Measurements from ENCODE around the gene MKX.

MKX gene

GRCh38 chr10:27752673-27753237 lies 7.1 kb upstream of the MKX start:
- Histone ChIP-seq H3K27me3 (ENCODE audit: insufficient read depth, low read length) (peaks cover 48% of the 10 kb centered on the region), H3K9ac (ENCODE audit: low read depth, low read length) (no peak overlapping the region), H3K4me3 (ENCODE audit: low read length) (no peak overlapping the region), H3K27ac (ENCODE audit: low read depth, low read length) (no peak overlapping the region), H3K9me3 (ENCODE audit: insufficient read depth, low read depth, low read length) (no peaks in the 10 kb centered on the region), H3K4me1 (ENCODE audit: insufficient read depth, low read length) (no peaks in the 10 kb centered on the region), H3K36me3 (ENCODE audit: insufficient read depth, low read length) (no peaks in the 10 kb centered on the region)
- 92% methylated on average over 3 of the region's 3 CpGs for WGBS

DNA sequence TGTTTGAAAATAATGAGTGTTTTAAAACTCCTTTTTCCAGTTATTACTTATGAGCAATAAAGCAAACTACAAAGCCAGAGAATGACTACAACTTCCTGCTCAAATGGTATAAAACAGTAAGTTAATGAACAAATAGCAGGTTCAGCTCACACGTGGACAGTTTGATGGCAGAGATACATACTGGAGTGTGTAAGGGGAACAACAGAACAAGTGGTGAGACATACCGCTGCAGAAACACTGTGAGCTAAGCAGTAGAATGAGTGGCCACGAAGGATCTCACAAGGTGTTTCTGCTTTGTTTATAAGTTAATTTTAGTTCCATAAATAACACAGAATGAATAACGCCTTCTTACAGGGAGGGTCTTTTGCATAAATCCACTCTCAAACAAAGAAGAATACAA lies 3.0 kb upstream of the MKX start:
- WGBS: 48% methylated on average over 4 of the region's 4 CpGs

GRCh38 chr10:27747096-27747451 lies 1.5 kb upstream of the MKX start:
- WGBS: 10% methylated on average over 10 of the region's 10 CpGs
- peaks cover 96% of the 10 kb centered on the region for H3K27me3 ChIP-seq (ENCODE audit: insufficient read depth, low read length)

More for the DNA sequence above, 3.0 kb upstream of the MKX start:
- peaks cover 8% of the 10 kb centered on the region for H3K4me1 ChIP-seq (ENCODE audit: insufficient read depth, low read length)
- no peak overlapping the region for H3K27ac ChIP-seq (ENCODE audit: low read depth, low read length)
- no peak overlapping the region for H3K4me3 ChIP-seq (ENCODE audit: low read length)
- H3K9ac ChIP-seq (ENCODE audit: low read depth, low read length): no peak overlapping the region
- H3K36me3 ChIP-seq (ENCODE audit: insufficient read depth, low read length): no peaks in the 10 kb centered on the region
- peaks cover 89% of the 10 kb centered on the region for H3K27me3 ChIP-seq (ENCODE audit: insufficient read depth, low read length)
- no peaks in the 10 kb centered on the region for H3K9me3 ChIP-seq (ENCODE audit: insufficient read depth, low read depth, low read length)

DNA sequence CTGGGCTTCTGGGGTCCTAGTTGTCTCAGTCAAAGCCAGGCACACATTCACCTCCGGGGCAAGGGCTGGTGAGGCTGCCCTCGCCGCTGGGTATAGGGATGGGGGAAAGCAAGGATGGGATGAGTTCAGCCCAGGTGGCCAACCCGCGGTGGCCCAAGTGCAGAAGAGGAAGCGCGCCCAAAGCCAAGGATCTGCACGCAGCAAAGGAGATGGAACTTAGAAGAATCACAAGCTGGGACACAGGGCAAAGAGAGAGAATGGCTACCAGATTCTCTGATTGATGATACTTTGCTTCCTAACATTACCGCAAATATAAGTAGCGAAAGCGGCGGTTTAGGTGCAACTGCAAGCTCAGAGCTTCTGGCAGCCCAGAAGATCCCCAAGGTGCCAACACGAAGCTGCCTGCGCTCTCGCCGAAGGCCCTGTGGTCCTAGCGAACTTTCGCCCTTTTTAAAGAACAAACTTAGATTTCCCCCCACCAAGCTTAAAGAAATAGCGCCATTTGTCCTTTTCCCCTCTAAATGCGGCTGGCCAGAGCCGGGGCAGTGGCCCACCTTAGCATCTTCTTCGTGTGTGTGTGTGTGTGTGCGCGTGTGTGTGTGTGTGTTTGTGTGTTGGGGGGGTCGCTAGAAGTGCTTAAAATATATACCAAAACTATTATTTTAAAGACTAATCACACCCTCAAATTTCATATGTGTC lies 927 bp upstream of the MKX start:
- peaks cover 97% of the 10 kb centered on the region for H3K27me3 ChIP-seq (ENCODE audit: insufficient read depth, low read length)
- no peaks in the 10 kb centered on the region for H3K9me3 ChIP-seq (ENCODE audit: insufficient read depth, low read depth, low read length)
- no peaks in the 10 kb centered on the region for H3K36me3 ChIP-seq (ENCODE audit: insufficient read depth, low read length)
- under 1% methylated on average over 19 of the region's 25 CpGs for WGBS
- H3K27ac ChIP-seq (ENCODE audit: low read depth, low read length): no peak overlapping the region
- H3K4me1 ChIP-seq (ENCODE audit: insufficient read depth, low read length): peaks cover 8% of the 10 kb centered on the region
- peak overlapping the region; percentile 66 for H3K4me3 ChIP-seq (ENCODE audit: low read length)
- no peak overlapping the region for H3K9ac ChIP-seq (ENCODE audit: low read depth, low read length)

More at GRCh38 chr10:27747096-27747451, 1.5 kb upstream of the MKX start:
- Histone ChIP-seq H3K4me3 (ENCODE audit: low read length) (peak overlapping the region; percentile 66), H3K9me3 (ENCODE audit: insufficient read depth, low read depth, low read length) (no peaks in the 10 kb centered on the region), H3K9ac (ENCODE audit: low read depth, low read length) (no peak overlapping the region), H3K27ac (ENCODE audit: low read depth, low read length) (no peak overlapping the region), H3K4me1 (ENCODE audit: insufficient read depth, low read length) (peaks cover 8% of the 10 kb centered on the region), H3K36me3 (ENCODE audit: insufficient read depth, low read length) (no peaks in the 10 kb centered on the region)

GRCh38 chr10:27744802-27745731 lies 552 bp downstream of the MKX start:
- peaks cover 8% of the 10 kb centered on the region for H3K4me1 ChIP-seq (ENCODE audit: insufficient read depth, low read length)
- H3K9ac ChIP-seq (ENCODE audit: low read depth, low read length): peak overlapping the region; percentile 39; the same call in 1 of the 2 replicates
- peaks cover 100% of the 10 kb centered on the region for H3K27me3 ChIP-seq (ENCODE audit: insufficient read depth, low read length)
- no peaks in the 10 kb centered on the region for H3K9me3 ChIP-seq (ENCODE audit: insufficient read depth, low read depth, low read length)
- H3K4me3 ChIP-seq (ENCODE audit: low read length): peak overlapping the region; percentile 66
- no peak overlapping the region for H3K27ac ChIP-seq (ENCODE audit: low read depth, low read length)
- H3K36me3 ChIP-seq (ENCODE audit: insufficient read depth, low read length): no peaks in the 10 kb centered on the region
- WGBS: 2% methylated on average over 78 of the region's 78 CpGs

DNA sequence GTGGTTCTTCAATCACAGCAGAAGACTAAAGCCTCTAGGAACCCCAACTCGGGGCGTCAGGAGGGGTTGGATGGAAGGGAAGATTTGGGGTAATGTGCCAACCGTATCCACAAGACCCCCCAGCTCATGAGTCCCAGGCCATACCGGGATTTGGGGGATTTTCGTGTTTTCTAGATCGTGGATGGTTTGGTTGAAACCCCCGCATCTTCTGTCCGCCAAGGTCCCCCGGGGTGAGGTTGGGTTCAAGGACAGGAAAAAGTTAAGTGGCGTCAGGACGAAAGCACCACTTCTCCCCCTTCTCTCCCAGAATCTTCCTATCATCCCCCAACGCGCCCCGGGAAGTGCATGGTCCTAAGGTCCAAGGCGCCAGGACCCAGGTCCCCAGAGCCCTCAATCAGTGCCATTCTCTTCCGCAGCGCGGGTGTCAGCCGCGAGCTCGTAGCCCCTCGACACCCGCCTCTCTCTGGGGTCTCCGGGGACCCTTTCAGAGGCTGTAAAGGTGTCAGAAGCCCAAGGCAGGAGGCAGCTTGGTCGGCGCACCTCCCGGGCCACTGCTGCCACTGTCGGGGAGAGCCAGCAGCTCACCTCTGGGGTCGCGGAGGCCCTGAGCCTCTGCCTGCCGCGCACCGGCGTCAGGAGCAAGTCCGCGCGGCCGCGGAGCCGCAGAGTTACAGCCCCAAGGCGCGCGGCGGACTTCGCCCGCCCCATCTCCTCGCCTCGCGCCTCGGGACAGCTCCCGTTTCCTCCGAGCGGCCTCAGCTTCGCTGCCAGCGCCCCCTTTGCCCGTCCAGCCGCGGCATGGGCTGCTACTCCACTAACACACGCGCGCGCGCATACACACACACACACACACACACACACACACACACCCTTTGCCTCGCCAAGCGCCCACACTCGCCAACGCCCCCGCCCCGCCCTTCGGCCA lies 1.5 kb downstream of the MKX start:
- H3K9ac ChIP-seq (ENCODE audit: low read depth, low read length): no peak overlapping the region

DNA sequence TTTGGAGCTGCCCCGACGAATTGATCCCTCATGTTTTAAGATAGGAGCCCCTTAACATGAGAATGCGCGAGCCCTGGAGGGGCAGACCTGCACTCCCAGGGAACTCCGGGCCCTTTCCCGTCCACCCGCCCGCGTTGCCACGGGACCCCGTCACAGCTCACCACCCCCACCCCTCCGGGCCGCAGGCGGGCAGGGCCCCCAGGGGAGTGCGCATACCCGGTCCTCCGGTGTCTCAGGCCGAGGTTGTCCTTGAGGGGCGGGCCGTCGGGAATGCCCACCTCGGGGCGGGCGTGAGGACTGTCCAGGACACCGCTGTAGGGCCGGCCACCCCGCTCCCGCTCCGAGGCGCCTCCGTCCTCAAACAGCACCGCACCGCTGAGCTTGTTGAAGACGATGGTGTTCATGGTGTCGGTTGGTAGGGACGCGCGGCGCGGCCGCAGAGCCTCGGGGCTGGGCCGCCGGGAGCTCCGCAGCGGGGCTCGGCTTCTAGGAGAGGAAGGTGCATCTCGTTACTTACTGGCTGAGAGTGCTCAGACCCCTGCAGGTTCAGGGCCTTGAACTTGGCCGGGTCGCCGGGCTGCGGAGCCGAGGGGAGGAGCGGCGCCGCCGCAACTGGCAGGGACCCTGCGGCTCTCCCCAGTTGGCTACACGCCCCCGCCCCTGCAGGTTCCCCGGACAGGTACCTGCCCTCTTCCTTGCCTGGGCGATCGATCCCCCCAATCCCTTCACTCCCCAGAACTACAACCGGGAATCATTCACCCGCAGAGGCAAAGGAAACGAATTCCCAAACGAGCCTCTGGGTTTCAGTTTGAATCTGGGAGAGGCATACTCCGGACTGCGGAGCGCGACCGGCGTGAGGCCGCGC lies 2.4 kb downstream of the MKX start:
- H3K9me3 ChIP-seq (ENCODE audit: insufficient read depth, low read depth, low read length): no peaks in the 10 kb centered on the region
- no peaks in the 10 kb centered on the region for H3K36me3 ChIP-seq (ENCODE audit: insufficient read depth, low read length)
- no peak overlapping the region; the same call in 1 of the 2 replicates for H3K27ac ChIP-seq (ENCODE audit: low read depth, low read length)
- H3K4me1 ChIP-seq (ENCODE audit: insufficient read depth, low read length): peaks cover 8% of the 10 kb centered on the region
- peak overlapping the region; percentile 49; the same call in 1 of the 2 replicates for H3K9ac ChIP-seq (ENCODE audit: low read depth, low read length)
- H3K4me3 ChIP-seq (ENCODE audit: low read length): peak overlapping the region; percentile 73
- H3K27me3 ChIP-seq (ENCODE audit: insufficient read depth, low read length): peaks cover 96% of the 10 kb centered on the region
- under 1% methylated on average over 75 of the region's 75 CpGs for WGBS

More for the DNA sequence above, 1.5 kb downstream of the MKX start:
- peaks cover 8% of the 10 kb centered on the region for H3K4me1 ChIP-seq (ENCODE audit: insufficient read depth, low read length)
- peak overlapping the region; percentile 73 for H3K4me3 ChIP-seq (ENCODE audit: low read length)
- H3K9me3 ChIP-seq (ENCODE audit: insufficient read depth, low read depth, low read length): no peaks in the 10 kb centered on the region
- no peaks in the 10 kb centered on the region for H3K36me3 ChIP-seq (ENCODE audit: insufficient read depth, low read length)
- H3K27me3 ChIP-seq (ENCODE audit: insufficient read depth, low read length): peaks cover 100% of the 10 kb centered on the region
- 1% methylated on average over 70 of the region's 70 CpGs for WGBS
- no peak overlapping the region for H3K27ac ChIP-seq (ENCODE audit: low read depth, low read length)

DNA sequence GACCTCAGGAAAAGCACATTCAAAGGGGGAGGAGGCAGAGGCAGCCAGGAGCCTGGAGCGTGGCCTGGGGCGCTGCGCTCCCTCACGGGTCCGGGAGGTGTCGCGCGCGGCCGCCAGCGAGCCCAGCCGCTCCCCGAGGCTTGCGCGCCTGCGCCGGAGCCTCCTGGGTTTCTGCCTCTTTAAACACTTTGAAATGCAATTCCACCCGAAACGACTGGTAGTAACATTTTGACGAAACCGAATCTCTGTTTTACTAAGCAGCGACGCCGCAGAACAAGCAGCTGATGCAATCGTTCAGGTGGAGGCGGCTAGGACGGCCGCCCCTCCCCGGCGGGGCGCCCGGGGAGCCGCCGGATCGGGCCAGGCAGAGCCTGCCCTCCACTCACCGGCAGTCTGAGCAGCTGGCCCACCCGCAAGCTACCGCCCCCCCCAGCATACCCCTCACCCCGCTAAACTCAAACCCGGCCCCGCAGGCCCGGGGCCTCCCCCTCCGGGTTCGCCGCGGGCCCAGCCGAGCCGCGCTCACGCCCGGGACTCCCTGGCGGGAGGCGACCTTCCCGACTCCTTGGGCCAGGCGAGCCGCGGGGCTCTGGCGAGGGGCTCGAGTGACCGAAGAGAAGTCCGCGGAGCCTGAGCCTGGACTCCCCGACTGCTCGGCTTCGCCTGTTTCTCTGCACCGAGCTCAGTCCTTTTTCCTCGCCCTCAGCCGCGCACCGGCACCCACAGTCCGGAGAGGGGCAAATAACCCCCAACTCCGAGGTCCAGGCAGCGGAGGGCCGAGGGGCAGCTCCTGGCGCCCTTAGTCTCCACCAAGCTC lies 3.2 kb downstream of the MKX start:
- H3K27me3 ChIP-seq (ENCODE audit: insufficient read depth, low read length): peaks cover 88% of the 10 kb centered on the region
- H3K27ac ChIP-seq (ENCODE audit: low read depth, low read length): no peak overlapping the region; the same call in 1 of the 2 replicates
- H3K36me3 ChIP-seq (ENCODE audit: insufficient read depth, low read length): no peaks in the 10 kb centered on the region
- H3K9me3 ChIP-seq (ENCODE audit: insufficient read depth, low read depth, low read length): no peaks in the 10 kb centered on the region
- H3K4me3 ChIP-seq (ENCODE audit: low read length): peak overlapping the region; percentile 73
- H3K4me1 ChIP-seq (ENCODE audit: insufficient read depth, low read length): peaks cover 8% of the 10 kb centered on the region
- H3K9ac ChIP-seq (ENCODE audit: low read depth, low read length): peak overlapping the region; percentile 49
- WGBS: under 1% methylated on average over 75 of the region's 75 CpGs
